GM12878 (cell line): ENCODE data around the gene RBMS3. TPM values are rescaled to one million over a fixed set of nuclear protein-coding genes. Genes with fewer than 3 reads are reported as not detected.

Experiments
- ATF3 ChIP-seq: IDR thresholded peaks from 2 replicates; pipeline ENCODE4 v1.6.1; 2011; ENCODE audit warnings: low read depth, mild to moderate bottlenecking, low read length, moderate library complexity, borderline replicate concordance; ENCODE audit errors: extremely low read depth
- BCL11A ChIP-seq: IDR thresholded peaks from 2 replicates; pipeline ENCODE4 v1.6.1; 2011; ENCODE audit warnings: low read depth, low read length
- CEBPB ChIP-seq, 2 experiments: fragments of 150-350 bp in 1 of 2; IDR thresholded peaks; 2 replicates each; pipeline ENCODE4 v1.6.1; 2012 to 2014; ENCODE audit warnings: low read depth in 2 of 2, low read length in 2 of 2, borderline replicate concordance in 1 of 2, inconsistent platforms in 1 of 2
- EED ChIP-seq: sonication (generic); IDR thresholded peaks from 2 replicates; pipeline ENCODE4 v1.6.1; 2016; ENCODE audit warnings: antibody characterized with exemption, low read depth
- IKZF1 ChIP-seq: fragments of 450-650 bp; conservative IDR thresholded peaks from 2 replicates; pipeline ENCODE4 v1.6.1; 2017; ENCODE audit warnings: antibody characterized with exemption, mild to moderate bottlenecking
- IRF5 ChIP-seq: fragments of 450-650 bp; IDR thresholded peaks from 2 replicates; pipeline ENCODE4 v1.6.1; 2017; ENCODE audit warnings: borderline replicate concordance
- KDM1A ChIP-seq: fragments of 200-600 bp; sonication (generic); IDR thresholded peaks from 2 replicates; pipeline ENCODE4 v1.6.1; 2016; ENCODE audit warnings: borderline replicate concordance
- NR2C1 ChIP-seq: fragments of 450-650 bp; IDR thresholded peaks from 2 replicates; pipeline ENCODE4 v1.6.1; 2017; ENCODE audit warnings: antibody characterized with exemption, mild to moderate bottlenecking, moderate library complexity
- POLR2AphosphoS2 ChIP-seq: IDR thresholded peaks from 2 replicates; pipeline ENCODE4 v1.6.1; 2011; ENCODE audit warnings: low read depth, mild to moderate bottlenecking, low read length, improper control_type of control experiment, moderate library complexity
- SIN3A ChIP-seq: IDR thresholded peaks from 2 replicates; pipeline ENCODE4 v1.6.1; 2012; ENCODE audit warnings: low read depth, low read length, improper control_type of control experiment
- SKIL ChIP-seq: fragments of 450-650 bp; IDR thresholded peaks from 2 replicates; pipeline ENCODE4 v1.6.1; 2017; ENCODE audit warnings: mild to moderate bottlenecking, low read depth, inconsistent platforms; ENCODE audit not compliant: poor library complexity, severe bottlenecking
- SRF ChIP-seq, 2 experiments: IDR thresholded peaks; 2 replicates each; pipeline ENCODE4 v1.6.1; 2011; ENCODE audit warnings: low read depth in 2 of 2, low read length in 2 of 2, mild to moderate bottlenecking in 1 of 2, moderate library complexity in 1 of 2
- USF1 ChIP-seq: IDR thresholded peaks from 2 replicates; pipeline ENCODE4 v1.6.1; 2011; ENCODE audit warnings: borderline replicate concordance, low read depth, mild to moderate bottlenecking, moderate library complexity, mixed read lengths, low read length; ENCODE audit not compliant: insufficient read depth; ENCODE audit errors: extremely low read length
- YY1 ChIP-seq: IDR thresholded peaks from 2 replicates; pipeline ENCODE4 v1.6.1; 2011; ENCODE audit warnings: low read depth, mild to moderate bottlenecking, low read length
- polyA plus RNA-seq, 11 experiments: library from polyadenylated mRNA; depleted of rRNA in 4 of 11; unstranded in 6 of 11; stranded (reverse) in 5 of 11; fragments of >200 nt; fragmentation: Nextera tagmentation in 4 of 11; fragmentation: Illumina TruSeq in 1 of 11; extraction: Ambion mirVana in 4 of 11; extraction: Trizol in 1 of 11; gene quantifications; 1 replicate in 1 of 11; 2 replicates in 10 of 11; pipeline versions ENCODE4 v1.2.1 to v1.2.3, GENCODE V29; 2011 to 2016; ENCODE audit warnings: inconsistent platforms in 2 of 11, missing spikeins in 2 of 11, low read depth in 1 of 11
- total RNA-seq, 4 experiments: library from RNA; depleted of rRNA in 3 of 4; stranded (reverse); fragments of >200 nt in 3 of 4; fragmentation: Illumina TruSeq in 1 of 4; extraction: Trizol in 1 of 4; gene quantifications; 2 replicates each; pipeline versions ENCODE4 v1.2.1 to v1.2.3, GENCODE V29; 2013 to 2021
- TF ChIP-seq, protein P1 (sequence below): fragments of 450-650 bp; formaldehyde crosslinking; IDR thresholded peaks from 2 replicates; pipeline ENCODE4 v1.4.0; 2020; ENCODE audit warnings: mild to moderate bottlenecking, moderate library complexity

Gene RBMS3
- total and polyA plus RNA-seq, 10 of the 15 experiments (the other 5 are each of a cell fraction or from before 2014, with no cell fraction given): 0.79 to 4.7 (median 3.1) TPM

DNA sequence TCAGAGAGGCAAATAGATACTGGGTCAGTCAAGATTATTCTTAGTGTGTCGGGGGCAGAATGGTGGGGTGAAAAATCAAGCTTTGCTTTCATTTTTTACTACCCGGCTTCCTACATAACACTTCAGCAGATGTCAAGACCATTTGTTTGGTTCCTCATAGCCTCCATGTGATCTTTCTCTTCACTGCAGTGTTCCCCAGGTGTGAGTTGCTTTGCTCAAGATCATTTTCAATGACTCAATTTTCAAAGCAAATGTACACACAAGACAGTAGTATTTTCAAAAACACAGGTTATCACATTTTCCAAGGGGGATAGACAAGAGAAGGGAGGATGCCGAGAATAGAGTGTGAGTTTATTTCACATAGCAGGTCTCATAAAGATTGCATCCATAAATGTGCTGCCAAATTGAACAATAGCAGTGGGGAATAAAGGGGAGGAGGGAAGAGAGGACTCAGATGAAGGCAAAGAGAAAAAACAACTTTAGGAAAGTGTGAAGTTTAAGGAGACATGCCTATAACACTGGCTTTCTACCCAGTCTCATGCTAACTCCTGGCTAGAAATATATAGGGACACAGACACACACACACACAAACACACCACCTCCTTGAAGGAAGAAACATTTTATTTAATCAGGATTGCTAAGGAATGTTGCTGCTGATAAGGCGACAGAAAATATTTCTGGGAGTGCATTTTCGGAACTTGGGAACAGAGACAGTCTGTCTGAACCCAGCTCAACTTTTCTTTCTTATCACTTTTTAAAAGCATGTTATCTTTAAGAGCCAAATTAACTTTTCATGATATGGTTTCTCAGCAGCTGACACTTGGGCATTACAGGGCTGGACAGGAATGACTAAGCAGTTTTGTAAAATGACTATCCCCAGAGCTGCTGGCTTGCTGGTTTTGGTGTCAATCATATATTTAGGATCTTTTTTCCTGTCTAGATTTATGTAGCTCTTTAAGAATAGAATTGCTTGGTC lies 402.4 kb downstream of the RBMS3 start (continued):
- TF ChIP-seq USF1 (no peak), NR2C1 (no peak), IKZF1 (peak; percentile 60; the same call in 1 of the 2 replicates), SKIL (peak; percentile 17), CEBPB (IDR thresholded peaks at IDR 0.05; ENCODE audit: borderline replicate concordance in 1 of 2, low read depth in 2 of 2, low read length in 2 of 2) (0 out of 4 replicates have a peak, but pooled peaks of 1 of the 2 experiments have one; percentile 29), ATF3 (no peak), SIN3A (no peak), BCL11A (peak; percentile 94), KDM1A (no peak), YY1 (no peak), IRF5 (no peak), EED (peak; percentile 61; the same call in 1 of the 2 replicates), SRF (IDR thresholded peaks at IDR 0.05; ENCODE audit: low read depth in 2 of 2, low read length in 2 of 2) (peak in 1 of 2 experiments; percentile 58; a peak in 1 of 4 replicates), POLR2AphosphoS2 (no peak)
- TF ChIP-seq, protein P1, sequence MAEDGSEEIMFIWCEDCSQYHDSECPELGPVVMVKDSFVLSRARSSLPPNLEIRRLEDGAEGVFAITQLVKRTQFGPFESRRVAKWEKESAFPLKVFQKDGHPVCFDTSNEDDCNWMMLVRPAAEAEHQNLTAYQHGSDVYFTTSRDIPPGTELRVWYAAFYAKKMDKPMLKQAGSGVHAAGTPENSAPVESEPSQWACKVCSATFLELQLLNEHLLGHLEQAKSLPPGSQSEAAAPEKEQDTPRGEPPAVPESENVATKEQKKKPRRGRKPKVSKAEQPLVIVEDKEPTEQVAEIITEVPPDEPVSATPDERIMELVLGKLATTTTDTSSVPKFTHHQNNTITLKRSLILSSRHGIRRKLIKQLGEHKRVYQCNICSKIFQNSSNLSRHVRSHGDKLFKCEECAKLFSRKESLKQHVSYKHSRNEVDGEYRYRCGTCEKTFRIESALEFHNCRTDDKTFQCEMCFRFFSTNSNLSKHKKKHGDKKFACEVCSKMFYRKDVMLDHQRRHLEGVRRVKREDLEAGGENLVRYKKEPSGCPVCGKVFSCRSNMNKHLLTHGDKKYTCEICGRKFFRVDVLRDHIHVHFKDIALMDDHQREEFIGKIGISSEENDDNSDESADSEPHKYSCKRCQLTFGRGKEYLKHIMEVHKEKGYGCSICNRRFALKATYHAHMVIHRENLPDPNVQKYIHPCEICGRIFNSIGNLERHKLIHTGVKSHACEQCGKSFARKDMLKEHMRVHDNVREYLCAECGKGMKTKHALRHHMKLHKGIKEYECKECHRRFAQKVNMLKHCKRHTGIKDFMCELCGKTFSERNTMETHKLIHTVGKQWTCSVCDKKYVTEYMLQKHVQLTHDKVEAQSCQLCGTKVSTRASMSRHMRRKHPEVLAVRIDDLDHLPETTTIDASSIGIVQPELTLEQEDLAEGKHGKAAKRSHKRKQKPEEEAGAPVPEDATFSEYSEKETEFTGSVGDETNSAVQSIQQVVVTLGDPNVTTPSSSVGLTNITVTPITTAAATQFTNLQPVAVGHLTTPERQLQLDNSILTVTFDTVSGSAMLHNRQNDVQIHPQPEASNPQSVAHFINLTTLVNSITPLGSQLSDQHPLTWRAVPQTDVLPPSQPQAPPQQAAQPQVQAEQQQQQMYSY (CRISPR knock-in tag): no peak
